Suprapubic skin (tissue), 3 donors: Measurements from ENCODE around the gene VDAC1.

Source experiments
- POLR2A ChIP-seq, 2 donors: fragments of 450-650 bp; IDR thresholded peaks; one replicate each; pipeline ENCODE4 v1.6.1; 2017; ENCODE audit warnings: antibody characterized with exemption in 2 of 2, mild to moderate bottlenecking in 2 of 2, moderate library complexity in 2 of 2
- TF ChIP-seq, protein P1 (sequence below), 2 donors: fragments of 200-600 bp in 1 of 2; fragments of 450-650 bp in 1 of 2; sonication (generic) in 1 of 2; IDR thresholded peaks; one replicate each; pipeline ENCODE4 v1.5.1; 2016 to 2019; ENCODE audit warnings: antibody characterized with exemption in 2 of 2, mild to moderate bottlenecking in 1 of 2, moderate library complexity in 1 of 2

GRCh38 chr5:133994297-133994989 is 10.3 kb downstream of the VDAC1 start:
- no peak for TF ChIP-seq POLR2A (IDR thresholded peaks at IDR 0.05)
- TF ChIP-seq, protein P1, sequence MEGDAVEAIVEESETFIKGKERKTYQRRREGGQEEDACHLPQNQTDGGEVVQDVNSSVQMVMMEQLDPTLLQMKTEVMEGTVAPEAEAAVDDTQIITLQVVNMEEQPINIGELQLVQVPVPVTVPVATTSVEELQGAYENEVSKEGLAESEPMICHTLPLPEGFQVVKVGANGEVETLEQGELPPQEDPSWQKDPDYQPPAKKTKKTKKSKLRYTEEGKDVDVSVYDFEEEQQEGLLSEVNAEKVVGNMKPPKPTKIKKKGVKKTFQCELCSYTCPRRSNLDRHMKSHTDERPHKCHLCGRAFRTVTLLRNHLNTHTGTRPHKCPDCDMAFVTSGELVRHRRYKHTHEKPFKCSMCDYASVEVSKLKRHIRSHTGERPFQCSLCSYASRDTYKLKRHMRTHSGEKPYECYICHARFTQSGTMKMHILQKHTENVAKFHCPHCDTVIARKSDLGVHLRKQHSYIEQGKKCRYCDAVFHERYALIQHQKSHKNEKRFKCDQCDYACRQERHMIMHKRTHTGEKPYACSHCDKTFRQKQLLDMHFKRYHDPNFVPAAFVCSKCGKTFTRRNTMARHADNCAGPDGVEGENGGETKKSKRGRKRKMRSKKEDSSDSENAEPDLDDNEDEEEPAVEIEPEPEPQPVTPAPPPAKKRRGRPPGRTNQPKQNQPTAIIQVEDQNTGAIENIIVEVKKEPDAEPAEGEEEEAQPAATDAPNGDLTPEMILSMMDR (IDR thresholded peaks at IDR 0.05): no peak
